ENCODE results near the gene DYNC1LI2. TPM values are rescaled to one million over a fixed set of nuclear protein-coding genes. Genes with fewer than 3 reads are reported as not detected.

DYNC1LI2 gene
- total RNA-seq, 1 experiment from 2014 or later, result 94.2 TPM

DNA sequence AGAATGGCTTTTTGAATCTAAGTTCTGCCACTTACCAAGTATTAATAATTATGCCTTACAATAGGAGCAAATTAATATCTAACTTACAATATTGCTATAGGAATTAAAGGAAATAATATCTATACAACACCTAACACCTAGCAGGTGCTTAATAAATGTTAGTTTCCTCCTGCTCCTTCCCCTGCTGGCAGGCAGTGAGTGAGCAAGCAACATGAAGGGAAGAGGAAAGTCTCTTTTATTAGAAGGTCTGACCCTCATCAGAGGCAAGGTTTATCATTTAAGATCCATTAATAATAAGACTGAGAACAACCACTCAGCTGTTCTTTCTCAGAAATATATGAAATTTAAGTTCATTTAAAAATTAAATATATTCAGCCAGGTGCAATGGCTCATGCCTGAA lies 6.7 kb upstream of the DYNC1LI2 start:
- no peak overlapping the region for H2BK5ac ChIP-seq (ENCODE audit: insufficient read length, low read length)
- H3K9ac ChIP-seq (ENCODE audit: extremely low read depth, insufficient read length, low read length), result no peak overlapping the region
- no peak overlapping the region for H3K4ac ChIP-seq (ENCODE audit: low read depth, low read length)
- no peaks in the 10 kb centered on the region for H3K79me1 ChIP-seq (ENCODE audit: insufficient read depth, low read depth, low read length, poor library complexity, severe bottlenecking)
- no peak overlapping the region for H3K14ac ChIP-seq (ENCODE audit: insufficient read depth, low read length)
- no peak overlapping the region for H4K5ac ChIP-seq (ENCODE audit: insufficient read length, low read depth, low read length)
- H3K79me2 ChIP-seq (ENCODE audit: insufficient read depth, low read length), result no peaks in the 10 kb centered on the region
- H3K23ac ChIP-seq (ENCODE audit: insufficient read length, low read depth, low read length), result no peak overlapping the region
- H4K20me1 ChIP-seq (ENCODE audit: control insufficient read depth, insufficient read depth, insufficient read length), result no peaks in the 10 kb centered on the region
- H2BK15ac ChIP-seq (ENCODE audit: low read depth, low read length), result no peak overlapping the region
- no peaks in the 10 kb centered on the region for H3K9me3 ChIP-seq (ENCODE audit: control insufficient read depth, low read depth, low read length)
- no peak overlapping the region for H3K56ac ChIP-seq (ENCODE audit: insufficient read length, low read depth, low read length)
- H4K91ac ChIP-seq (ENCODE audit: insufficient read length, low read depth, low read length), result no peak overlapping the region
- peak; percentile 50 for TF ChIP-seq CTCF (conservative IDR thresholded peaks at IDR 0.05)
- H2BK12ac ChIP-seq (ENCODE audit: insufficient read length, low read depth, low read length), result no peak overlapping the region
- H3K27me3 Mint-ChIP-seq (ENCODE audit: low read depth), result peaks cover 13% of the 10 kb centered on the region
- no peaks in the 10 kb centered on the region for H3K4me1 ChIP-seq (ENCODE audit: insufficient read depth, low read length)
- no peak overlapping the region for H2BK120ac ChIP-seq (ENCODE audit: low read depth, low read length, poor library complexity, severe bottlenecking)
- H3K27ac Mint-ChIP-seq, result no peak overlapping the region
- no peak overlapping the region for H2BK20ac ChIP-seq (ENCODE audit: low read depth, low read length, poor library complexity, severe bottlenecking)
- H2AK5ac ChIP-seq (ENCODE audit: insufficient read length, low read length), result no peak overlapping the region
- no peak overlapping the region for H3K18ac ChIP-seq (ENCODE audit: insufficient read length, low read depth, low read length)
- H3K27ac ChIP-seq (ENCODE audit: insufficient read length, low read depth, low read length), result no peak overlapping the region
- H3K23me2 ChIP-seq (ENCODE audit: insufficient read length, low read depth, low read length, poor library complexity, severe bottlenecking), result no peaks in the 10 kb centered on the region
- no peak overlapping the region for H2AFZ ChIP-seq (ENCODE audit: low read length)
- H3K4me2 ChIP-seq (ENCODE audit: insufficient read depth, insufficient read length, low read length), result no peak overlapping the region
- no peaks in the 10 kb centered on the region for H3K36me3 Mint-ChIP-seq (ENCODE audit: insufficient read depth in 1 of 3, low read depth in 3 of 3)
- no peak overlapping the region for H3T11ph ChIP-seq (ENCODE audit: low read length)
- no peaks in the 10 kb centered on the region for H3K4me1 Mint-ChIP-seq
- H3K4me3 Mint-ChIP-seq, result no peak overlapping the region
- no peaks in the 10 kb centered on the region for H3K27me3 ChIP-seq (ENCODE audit: insufficient read depth, low read length)
- H4K8ac ChIP-seq (replicated peaks; ENCODE audit: insufficient read length, low read depth, low read length), result no peak overlapping the region
- no peaks in the 10 kb centered on the region for H3K9me3 Mint-ChIP-seq
- no peak for DNase-seq
